Heart left ventricle (tissue), 16 donors: ENCODE measurements around the gene MEI1. TPM values are rescaled to one million over a fixed set of nuclear protein-coding genes. Genes with fewer than 3 reads are reported as not detected.

Source experiments
- ATAC-seq, 4 donors: fragments of 200-7000 bp; cut with Tn5 transposase; one replicate each; pipeline ENCODE4 v1.9.1; 2020 to 2022; ENCODE audit warnings: moderate library complexity in 4 of 4, mild to moderate bottlenecking in 3 of 4, moderate number of reproducible peaks in 1 of 4
- DNase-seq, 5 donors: peaks; one replicate each; pipeline ENCODE4 v3.0.0-alpha.2; 2020
- H3K27ac ChIP-seq, 12 donors: fragments of 200-600 bp; sonication (generic) in 4 of 12; one replicate each; pipeline versions ENCODE4 v1.5.0 to v1.8.0; 2016 to 2022; ENCODE audit warnings: mild to moderate bottlenecking in 2 of 12
- H3K27me3 ChIP-seq, 9 donors: fragments of 200-600 bp; sonication (generic) in 2 of 9; one replicate each; pipeline versions ENCODE4 v1.5.1 to v1.8.0; 2016 to 2022; ENCODE audit warnings: mild to moderate bottlenecking in 3 of 9
- H3K36me3 ChIP-seq, 9 donors: fragments of 200-600 bp; sonication (generic) in 2 of 9; one replicate each; pipeline versions ENCODE4 v1.5.0 to v1.8.0; 2018 to 2022; ENCODE audit warnings: mild to moderate bottlenecking in 2 of 9
- H3K4me1 ChIP-seq, 12 donors: fragments of 200-600 bp; sonication (generic) in 4 of 12; one replicate each; pipeline versions ENCODE4 v1.5.0 to v1.8.0; 2016 to 2022; ENCODE audit warnings: mild to moderate bottlenecking in 3 of 12
- H3K4me3 ChIP-seq, 12 donors: fragments of 200-600 bp; sonication (generic) in 4 of 12; one replicate each; pipeline versions ENCODE4 v1.5.0 to v1.8.0; 2017 to 2022; ENCODE audit warnings: mild to moderate bottlenecking in 9 of 12, moderate library complexity in 4 of 12
- H3K9me3 ChIP-seq, 12 donors: fragments of 200-600 bp; sonication (generic) in 4 of 12; one replicate each; pipeline versions ENCODE4 v1.5.0 to v1.8.0; 2016 to 2022; ENCODE audit warnings: mild to moderate bottlenecking in 1 of 12
- POLR2A ChIP-seq, 2 donors: fragments of 450-650 bp; IDR thresholded peaks; one replicate each; pipeline ENCODE4 v1.6.1; 2017; ENCODE audit warnings: antibody characterized with exemption in 2 of 2, mild to moderate bottlenecking in 2 of 2, moderate library complexity in 2 of 2
- WGBS, 4 donors: extraction: QIAGEN DNeasy Blood & Tissue Kit in 2 of 4; methylation state at CpG; one replicate each; pipeline versions ENCODE4 v1.1.5 to v1.1.7; 2013 to 2018; 5-methylcytosine and 5-hydroxymethylcytosine counted together
- intact Hi-C, 10 donors: fragments of 100-400 bp; cut with DNase I; formaldehyde crosslinking; loops; one replicate each; pipeline versions ENCODE4 v1.11.1 to v1.14.2; 2022
- long read RNA-seq, 3 donors: library from polyadenylated mRNA; unstranded; transcript quantifications; one replicate each; pipeline ENCODE4 v2.0.0, GENCODE V29; 2020 to 2021
- polyA plus RNA-seq, 2 donors: library from polyadenylated mRNA; stranded (reverse); fragments of 200-250 nt; gene quantifications; one replicate each; pipeline ENCODE4 v1.2.3, GENCODE V29; 2013
- total RNA-seq, 9 donors: library from RNA; depleted of rRNA in 2 of 9; stranded (reverse); fragments of >200 nt in 2 of 9; fragmentation: NEBNext Ultra II Directional in 3 of 9; extraction: Animal tissue kit (Norgen Biotek cat#: 25700) in 3 of 9; gene quantifications; one replicate each; pipeline versions ENCODE4 v1.1.0 to v1.2.4, GENCODE V29; 2016 to 2023
- TF ChIP-seq, protein P1 (sequence below), 12 donors: fragments of 200-600 bp; sonication (generic) in 4 of 12; IDR thresholded peaks; one replicate each; pipeline versions ENCODE4 v1.5.0 to v1.8.0; 2018 to 2022; ENCODE audit warnings: antibody characterized with exemption in 12 of 12, mild to moderate bottlenecking in 5 of 12
- donor health status: ischemic (EF 13 %, LVEDD 7.1; RV severe dilation, severe dysfunction).
- donor health status: healthy with polysubstance abuse.
- donor health status: DM: no; HTN: yes; CAD: no.
- donor health status: DM: no; HTN: no; CAD: no.
- donor health status: ischemic (EF 25% LVEDD 6.9; RV normal size, moderate dysfunction).
- donor health status: ischemic (EF 25% LVEDD 5.7; RV mildly dilated, moderate dysfunction).
- donor health status: healthy.
- donor health status: DM: yes; HTN: yes; CAD: no.
- donor health status: ischemic (EF 35%, LVEDD 5.7; RV mildly dilated, moderate dysfunction).
- donor health status: nonischemic (EF 11% LVEDD 7.7; RV severe dilation, severe dysfunction).
- donor health status: DM: yes; HTN: yes; CAD: no.
- donor health status: PGD.
- donor health status: ischemic (EF 29% LVEDD 5.4; RV normal size, mild dysfunction).
- donor health status: nonischemic (EF 23%, LVEDD 6.1; RV moderate dilation, normal function).

MEI1 gene, protein sequence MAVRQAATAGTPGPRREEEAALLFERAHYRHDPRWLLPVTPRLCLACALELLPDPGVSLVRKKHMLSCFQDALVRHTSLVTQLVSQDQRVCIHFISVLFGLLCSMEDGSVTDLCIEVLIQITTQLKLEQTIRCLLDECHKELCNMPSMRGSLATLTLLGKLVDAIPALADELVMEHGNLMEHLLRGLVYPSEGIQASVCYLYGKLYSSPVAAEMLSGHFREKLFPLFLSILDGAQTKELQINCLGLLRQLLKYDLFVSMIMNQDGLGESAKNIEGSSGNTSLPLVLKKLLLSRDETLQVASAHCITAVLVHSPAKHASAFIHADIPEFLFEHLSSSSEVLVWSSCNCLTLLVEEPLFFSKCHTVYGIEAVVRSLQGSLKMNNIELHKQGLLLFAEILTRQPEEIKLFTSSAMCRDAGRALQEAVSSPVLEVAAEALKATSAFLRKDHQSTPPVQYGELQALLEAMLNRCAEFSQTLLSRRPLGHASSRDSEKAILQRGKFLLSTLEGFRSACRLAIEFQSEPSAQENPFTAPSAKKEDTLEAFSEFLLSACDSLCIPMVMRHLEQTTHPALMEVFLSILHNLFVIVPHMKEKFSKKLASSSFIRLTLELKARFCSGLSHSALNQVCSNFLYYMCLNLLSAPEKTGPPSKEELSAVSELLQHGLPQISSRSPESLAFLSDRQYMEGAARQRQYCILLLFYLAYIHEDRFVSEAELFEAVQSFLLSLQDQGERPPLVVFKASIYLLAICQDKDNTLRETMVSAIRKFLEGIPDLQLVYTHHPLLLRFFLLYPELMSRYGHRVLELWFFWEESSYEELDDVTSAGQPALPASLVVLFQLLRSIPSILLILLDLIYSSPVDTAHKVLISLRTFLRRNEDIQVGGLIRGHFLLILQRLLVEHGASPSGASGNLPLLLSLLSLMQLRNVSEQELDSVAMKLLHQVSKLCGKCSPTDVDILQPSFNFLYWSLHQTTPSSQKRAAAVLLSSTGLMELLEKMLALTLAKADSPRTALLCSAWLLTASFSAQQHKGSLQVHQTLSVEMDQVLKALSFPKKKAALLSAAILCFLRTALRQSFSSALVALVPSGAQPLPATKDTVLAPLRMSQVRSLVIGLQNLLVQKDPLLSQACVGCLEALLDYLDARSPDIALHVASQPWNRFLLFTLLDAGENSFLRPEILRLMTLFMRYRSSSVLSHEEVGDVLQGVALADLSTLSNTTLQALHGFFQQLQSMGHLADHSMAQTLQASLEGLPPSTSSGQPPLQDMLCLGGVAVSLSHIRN
- 1 to 10 TPM in 3 of 9 donors, under 1 TPM in 2, not detected in 4; 0.40 to 2.3 (median 1.1) TPM for total RNA-seq
- polyA plus RNA-seq, result under 1 TPM; 0.23 to 0.54 TPM
- long read RNA-seq, donor 1, result 0 reads
- long read RNA-seq, donor 2, partial matches to known transcripts, result 0 of 2 reads
- long read RNA-seq, donor 2, other reads (novel, unspliced or antisense), result 2 of 2 reads
- long read RNA-seq, donor 3, result 0 reads

DNA sequence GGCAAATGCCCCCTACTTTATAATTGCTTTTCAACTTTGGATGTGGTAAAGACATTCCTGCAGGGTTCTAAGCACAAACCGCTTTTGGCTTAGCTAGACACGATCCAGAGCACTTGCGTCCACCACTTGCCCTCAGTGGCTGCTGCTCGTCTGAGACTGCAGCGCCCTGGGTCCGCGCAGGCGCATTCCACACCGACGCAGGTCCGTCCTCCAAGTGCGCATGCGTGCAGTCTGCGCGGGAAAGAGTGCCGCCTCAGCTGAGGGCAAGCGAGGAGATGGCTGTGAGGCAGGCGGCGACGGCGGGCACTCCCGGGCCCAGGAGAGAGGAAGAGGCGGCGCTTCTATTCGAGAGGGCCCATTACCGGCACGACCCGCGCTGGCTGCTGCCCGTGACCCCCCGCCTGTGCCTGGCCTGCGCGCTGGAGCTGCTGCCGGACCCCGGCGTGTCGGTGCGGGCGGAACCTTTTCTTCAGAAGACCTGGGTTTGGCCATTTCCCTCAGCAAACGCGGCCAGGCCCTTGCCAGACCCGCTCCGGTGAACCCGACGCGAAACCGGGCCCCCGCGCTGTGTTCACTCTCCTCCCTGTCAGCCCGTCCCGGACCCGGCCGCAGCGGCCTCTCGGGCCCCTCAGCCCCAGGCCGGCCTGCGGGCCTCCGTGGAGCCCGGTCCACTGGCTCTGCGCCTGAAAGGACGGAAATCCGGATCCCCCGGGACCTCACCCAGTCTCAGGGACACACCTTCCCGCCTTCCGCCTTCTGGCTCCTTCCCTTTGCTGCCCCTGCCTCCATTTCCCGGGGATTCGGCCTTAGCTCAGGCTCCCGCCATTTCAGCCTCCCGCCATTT lies at the start of gene MEI1:
Gene MEI1 (plus strand): TSS at position 240 of the 844 bp plus-strand sequence. CDS start 36 bp downstream, at position 276.
- H3K36me3 ChIP-seq, result peaks cover 0 to 2% (median 0%) of the 10 kb centered on the region in 9 donors
- no peaks in the 10 kb centered on the region for H3K9me3 ChIP-seq
- 42 to 53% (median 47%) methylated on average over 39 to 69 of the region's 69 CpGs for WGBS, 4 donors
- peaks cover 0 to 20% (median 14%) of the 10 kb centered on the region in 12 donors for H3K4me1 ChIP-seq
- intact Hi-C loops, result loop anchor here in 5 of 10 donors (5.0 to 10.0 kb wide), 5 partner anchors 103 to 743 kb away; partner anchors contain the start of genes CCDC134 (in 1 of the 5) and SREBF2 (in 1 of the 5)
- DNase-seq (peak; percentile 84 to 96 (median 91)), ATAC-seq (peak; percentile 47 to 79 (median 74))
- H3K4me3 ChIP-seq, result peak within 1 kb of the TSS in 6 of 12 donors; percentile 11 to 31 (median 24)
- TF ChIP-seq, protein P1, sequence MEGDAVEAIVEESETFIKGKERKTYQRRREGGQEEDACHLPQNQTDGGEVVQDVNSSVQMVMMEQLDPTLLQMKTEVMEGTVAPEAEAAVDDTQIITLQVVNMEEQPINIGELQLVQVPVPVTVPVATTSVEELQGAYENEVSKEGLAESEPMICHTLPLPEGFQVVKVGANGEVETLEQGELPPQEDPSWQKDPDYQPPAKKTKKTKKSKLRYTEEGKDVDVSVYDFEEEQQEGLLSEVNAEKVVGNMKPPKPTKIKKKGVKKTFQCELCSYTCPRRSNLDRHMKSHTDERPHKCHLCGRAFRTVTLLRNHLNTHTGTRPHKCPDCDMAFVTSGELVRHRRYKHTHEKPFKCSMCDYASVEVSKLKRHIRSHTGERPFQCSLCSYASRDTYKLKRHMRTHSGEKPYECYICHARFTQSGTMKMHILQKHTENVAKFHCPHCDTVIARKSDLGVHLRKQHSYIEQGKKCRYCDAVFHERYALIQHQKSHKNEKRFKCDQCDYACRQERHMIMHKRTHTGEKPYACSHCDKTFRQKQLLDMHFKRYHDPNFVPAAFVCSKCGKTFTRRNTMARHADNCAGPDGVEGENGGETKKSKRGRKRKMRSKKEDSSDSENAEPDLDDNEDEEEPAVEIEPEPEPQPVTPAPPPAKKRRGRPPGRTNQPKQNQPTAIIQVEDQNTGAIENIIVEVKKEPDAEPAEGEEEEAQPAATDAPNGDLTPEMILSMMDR (IDR thresholded peaks at IDR 0.05), result no peak
- no peak for TF ChIP-seq POLR2A (IDR thresholded peaks at IDR 0.05)
- no peaks in the 10 kb centered on the region for H3K27me3 ChIP-seq
- H3K27ac ChIP-seq, result no peak within 1 kb of the TSS

DNA sequence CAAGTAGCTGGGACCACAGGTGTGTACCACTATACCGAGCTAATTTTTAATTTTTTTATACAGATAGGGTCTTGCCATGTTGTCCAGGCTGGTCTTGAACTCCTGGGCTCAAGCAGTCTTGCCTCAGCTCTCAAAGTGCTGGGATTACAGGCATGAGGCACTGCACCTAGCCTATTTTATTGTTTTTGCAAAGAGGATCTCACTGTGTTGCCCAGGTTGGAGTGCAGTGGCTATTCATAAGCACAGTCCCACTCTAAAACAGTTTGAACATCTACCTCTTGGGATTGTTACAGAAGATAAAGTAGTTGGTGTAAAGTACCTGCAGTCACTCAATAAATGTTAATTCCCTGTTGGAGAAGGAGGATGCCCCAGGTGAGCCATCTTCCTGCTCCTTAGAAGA lies 49.1 kb upstream of the MEI1 start:
- Histone ChIP-seq H3K27ac (no peak overlapping the region), H3K4me1 (peaks cover 0 to 10% (median 0%) of the 10 kb centered on the region in 12 donors), H3K9me3 (no peaks in the 10 kb centered on the region), H3K4me3 (no peak overlapping the region), H3K27me3 (no peaks in the 10 kb centered on the region), H3K36me3 (peaks cover 9 to 99% (median 98%) of the 10 kb centered on the region in 9 donors)
- no peak for TF ChIP-seq POLR2A (IDR thresholded peaks at IDR 0.05)
- TF ChIP-seq, protein P1 (IDR thresholded peaks at IDR 0.05), result no peak
- intact Hi-C loops, result no loop called here
- DNase-seq, result no peak
- no peak for ATAC-seq
- 90 to 100% (median 97%) methylated on average over 1 of the region's 1 CpG for WGBS, 4 donors

DNA sequence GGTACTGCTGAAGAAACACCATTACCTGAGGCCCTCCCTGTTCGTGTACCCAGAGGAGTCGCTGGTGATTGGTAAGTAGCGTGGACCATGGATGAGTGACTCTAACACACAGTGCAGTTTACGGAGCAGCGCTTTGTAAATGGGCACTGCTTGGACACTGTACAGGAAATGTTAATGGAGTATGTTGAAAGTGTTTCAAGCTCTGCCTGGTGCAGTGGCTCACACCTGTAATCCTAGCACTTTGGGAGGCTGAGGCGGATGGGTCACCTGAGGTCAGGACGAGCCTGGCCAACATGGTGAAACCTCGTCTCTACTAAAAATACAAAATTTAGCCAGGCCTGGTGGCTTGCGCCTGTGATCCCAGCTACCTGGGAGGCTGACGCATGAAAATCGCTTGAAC lies 48.5 kb upstream of the MEI1 start:
- 94 to 96% (median 94%) methylated on average over 11 of the region's 11 CpGs for WGBS, 4 donors
- ATAC-seq, result no peak
- peaks cover 0 to 9% (median 0%) of the 10 kb centered on the region in 12 donors for H3K4me1 ChIP-seq
- H3K4me3 ChIP-seq, result no peak overlapping the region
- H3K27ac ChIP-seq, result no peak overlapping the region
- no peak for DNase-seq
- intact Hi-C loops, result no loop called here
- H3K36me3 ChIP-seq, result peaks cover 9 to 99% (median 98%) of the 10 kb centered on the region in 9 donors
- TF ChIP-seq, protein P1 (IDR thresholded peaks at IDR 0.05), result no peak
- no peak for TF ChIP-seq POLR2A (IDR thresholded peaks at IDR 0.05)
- no peaks in the 10 kb centered on the region for H3K9me3 ChIP-seq
- no peaks in the 10 kb centered on the region for H3K27me3 ChIP-seq
